Heart left ventricle (tissue), 16 donors: ENCODE measurements around the gene AQP2. TPM values are rescaled to one million over a fixed set of nuclear protein-coding genes. Genes with fewer than 3 reads are reported as not detected.

ENCODE experiments used
- ATAC-seq, 4 donors: fragments of 200-7000 bp; cut with Tn5 transposase; one replicate each; pipeline ENCODE4 v1.9.1; 2020 to 2022; ENCODE audit warnings: moderate library complexity in 4 of 4, mild to moderate bottlenecking in 3 of 4, moderate number of reproducible peaks in 1 of 4
- DNase-seq, 5 donors: peaks; one replicate each; pipeline ENCODE4 v3.0.0-alpha.2; 2020
- H3K27ac ChIP-seq, 12 donors: fragments of 200-600 bp; sonication (generic) in 4 of 12; one replicate each; pipeline versions ENCODE4 v1.5.0 to v1.8.0; 2016 to 2022; ENCODE audit warnings: mild to moderate bottlenecking in 2 of 12
- H3K27me3 ChIP-seq, 9 donors: fragments of 200-600 bp; sonication (generic) in 2 of 9; one replicate each; pipeline versions ENCODE4 v1.5.1 to v1.8.0; 2016 to 2022; ENCODE audit warnings: mild to moderate bottlenecking in 3 of 9
- H3K36me3 ChIP-seq, 9 donors: fragments of 200-600 bp; sonication (generic) in 2 of 9; one replicate each; pipeline versions ENCODE4 v1.5.0 to v1.8.0; 2018 to 2022; ENCODE audit warnings: mild to moderate bottlenecking in 2 of 9
- H3K4me1 ChIP-seq, 12 donors: fragments of 200-600 bp; sonication (generic) in 4 of 12; one replicate each; pipeline versions ENCODE4 v1.5.0 to v1.8.0; 2016 to 2022; ENCODE audit warnings: mild to moderate bottlenecking in 3 of 12
- H3K4me3 ChIP-seq, 12 donors: fragments of 200-600 bp; sonication (generic) in 4 of 12; one replicate each; pipeline versions ENCODE4 v1.5.0 to v1.8.0; 2017 to 2022; ENCODE audit warnings: mild to moderate bottlenecking in 9 of 12, moderate library complexity in 4 of 12
- H3K9me3 ChIP-seq, 12 donors: fragments of 200-600 bp; sonication (generic) in 4 of 12; one replicate each; pipeline versions ENCODE4 v1.5.0 to v1.8.0; 2016 to 2022; ENCODE audit warnings: mild to moderate bottlenecking in 1 of 12
- POLR2A ChIP-seq, 2 donors: fragments of 450-650 bp; IDR thresholded peaks; one replicate each; pipeline ENCODE4 v1.6.1; 2017; ENCODE audit warnings: antibody characterized with exemption in 2 of 2, mild to moderate bottlenecking in 2 of 2, moderate library complexity in 2 of 2
- WGBS, 4 donors: extraction: QIAGEN DNeasy Blood & Tissue Kit in 2 of 4; methylation state at CpG; one replicate each; pipeline versions ENCODE4 v1.1.5 to v1.1.7; 2013 to 2018; 5-methylcytosine and 5-hydroxymethylcytosine counted together
- intact Hi-C, 10 donors: fragments of 100-400 bp; cut with DNase I; formaldehyde crosslinking; loops; one replicate each; pipeline versions ENCODE4 v1.11.1 to v1.14.2; 2022
- polyA plus RNA-seq, 2 donors: library from polyadenylated mRNA; stranded (reverse); fragments of 200-250 nt; gene quantifications; one replicate each; pipeline ENCODE4 v1.2.3, GENCODE V29; 2013
- total RNA-seq, 9 donors: library from RNA; depleted of rRNA in 2 of 9; stranded (reverse); fragments of >200 nt in 2 of 9; fragmentation: NEBNext Ultra II Directional in 3 of 9; extraction: Animal tissue kit (Norgen Biotek cat#: 25700) in 3 of 9; gene quantifications; one replicate each; pipeline versions ENCODE4 v1.1.0 to v1.2.4, GENCODE V29; 2016 to 2023
- TF ChIP-seq, protein P1 (sequence below), 12 donors: fragments of 200-600 bp; sonication (generic) in 4 of 12; IDR thresholded peaks; one replicate each; pipeline versions ENCODE4 v1.5.0 to v1.8.0; 2018 to 2022; ENCODE audit warnings: antibody characterized with exemption in 12 of 12, mild to moderate bottlenecking in 5 of 12
- donor health status: ischemic (EF 13 %, LVEDD 7.1; RV severe dilation, severe dysfunction).
- donor health status: healthy with polysubstance abuse.
- donor health status: DM: no; HTN: yes; CAD: no.
- donor health status: DM: no; HTN: no; CAD: no.
- donor health status: ischemic (EF 25% LVEDD 6.9; RV normal size, moderate dysfunction).
- donor health status: ischemic (EF 25% LVEDD 5.7; RV mildly dilated, moderate dysfunction).
- donor health status: healthy.
- donor health status: DM: yes; HTN: yes; CAD: no.
- donor health status: ischemic (EF 35%, LVEDD 5.7; RV mildly dilated, moderate dysfunction).
- donor health status: nonischemic (EF 11% LVEDD 7.7; RV severe dilation, severe dysfunction).
- donor health status: DM: yes; HTN: yes; CAD: no.
- donor health status: PGD.
- donor health status: ischemic (EF 29% LVEDD 5.4; RV normal size, mild dysfunction).
- donor health status: nonischemic (EF 23%, LVEDD 6.1; RV moderate dilation, normal function).

The AQP2 gene
- total and polyA plus RNA-seq, 11 donors, result not detected

DNA sequence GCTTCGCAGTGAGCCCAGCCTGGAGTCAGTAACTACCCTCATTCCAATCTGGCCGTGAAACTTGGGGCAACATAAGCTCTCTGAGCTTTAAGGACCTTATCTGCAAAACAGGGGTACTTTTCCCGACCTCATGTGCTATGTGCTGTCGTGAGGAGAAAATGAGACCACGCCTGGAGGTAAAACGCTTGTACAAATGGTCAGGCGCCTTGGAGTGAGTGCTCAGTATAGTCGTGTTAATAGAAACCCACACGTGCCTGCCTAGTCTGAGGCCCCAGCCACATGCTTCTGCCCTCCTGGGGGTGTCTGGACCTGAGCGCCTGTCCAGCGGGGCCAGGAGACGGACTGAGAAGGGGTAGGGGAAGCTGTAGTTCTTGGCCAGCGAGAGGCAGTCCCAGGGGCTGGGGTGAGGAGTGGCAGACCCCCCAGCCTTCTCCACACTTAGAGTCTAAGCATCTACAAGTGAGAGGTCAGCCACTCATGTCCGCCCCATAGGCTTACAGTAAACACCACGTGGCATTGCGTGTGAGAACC, 16.0 kb downstream of the AQP2 start:
- TF ChIP-seq, protein P1, sequence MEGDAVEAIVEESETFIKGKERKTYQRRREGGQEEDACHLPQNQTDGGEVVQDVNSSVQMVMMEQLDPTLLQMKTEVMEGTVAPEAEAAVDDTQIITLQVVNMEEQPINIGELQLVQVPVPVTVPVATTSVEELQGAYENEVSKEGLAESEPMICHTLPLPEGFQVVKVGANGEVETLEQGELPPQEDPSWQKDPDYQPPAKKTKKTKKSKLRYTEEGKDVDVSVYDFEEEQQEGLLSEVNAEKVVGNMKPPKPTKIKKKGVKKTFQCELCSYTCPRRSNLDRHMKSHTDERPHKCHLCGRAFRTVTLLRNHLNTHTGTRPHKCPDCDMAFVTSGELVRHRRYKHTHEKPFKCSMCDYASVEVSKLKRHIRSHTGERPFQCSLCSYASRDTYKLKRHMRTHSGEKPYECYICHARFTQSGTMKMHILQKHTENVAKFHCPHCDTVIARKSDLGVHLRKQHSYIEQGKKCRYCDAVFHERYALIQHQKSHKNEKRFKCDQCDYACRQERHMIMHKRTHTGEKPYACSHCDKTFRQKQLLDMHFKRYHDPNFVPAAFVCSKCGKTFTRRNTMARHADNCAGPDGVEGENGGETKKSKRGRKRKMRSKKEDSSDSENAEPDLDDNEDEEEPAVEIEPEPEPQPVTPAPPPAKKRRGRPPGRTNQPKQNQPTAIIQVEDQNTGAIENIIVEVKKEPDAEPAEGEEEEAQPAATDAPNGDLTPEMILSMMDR (IDR thresholded peaks at IDR 0.05), result no peak
- TF ChIP-seq POLR2A (IDR thresholded peaks at IDR 0.05), result no peak
- 36 to 49% (median 43%) methylated on average over 14 to 16 of the region's 16 CpGs for WGBS, 4 donors
- H3K4me3 ChIP-seq, result no peak overlapping the region
- H3K36me3 ChIP-seq, result no peaks in the 10 kb centered on the region
- H3K9me3 ChIP-seq, result no peaks in the 10 kb centered on the region
- no peak overlapping the region for H3K27ac ChIP-seq
- intact Hi-C loops, result loop anchor here (1.0 to 10.0 kb wide), 12 partner anchors 86 to 218 kb away; partner anchors contain the start of gene ASIC1 (in 2 of the 10)
- no peak for DNase-seq
- peaks cover 0 to 48% (median 7%) of the 10 kb centered on the region in 9 donors for H3K27me3 ChIP-seq
- peaks cover 0 to 22% (median 12%) of the 10 kb centered on the region in 12 donors for H3K4me1 ChIP-seq
- no peak for ATAC-seq

DNA sequence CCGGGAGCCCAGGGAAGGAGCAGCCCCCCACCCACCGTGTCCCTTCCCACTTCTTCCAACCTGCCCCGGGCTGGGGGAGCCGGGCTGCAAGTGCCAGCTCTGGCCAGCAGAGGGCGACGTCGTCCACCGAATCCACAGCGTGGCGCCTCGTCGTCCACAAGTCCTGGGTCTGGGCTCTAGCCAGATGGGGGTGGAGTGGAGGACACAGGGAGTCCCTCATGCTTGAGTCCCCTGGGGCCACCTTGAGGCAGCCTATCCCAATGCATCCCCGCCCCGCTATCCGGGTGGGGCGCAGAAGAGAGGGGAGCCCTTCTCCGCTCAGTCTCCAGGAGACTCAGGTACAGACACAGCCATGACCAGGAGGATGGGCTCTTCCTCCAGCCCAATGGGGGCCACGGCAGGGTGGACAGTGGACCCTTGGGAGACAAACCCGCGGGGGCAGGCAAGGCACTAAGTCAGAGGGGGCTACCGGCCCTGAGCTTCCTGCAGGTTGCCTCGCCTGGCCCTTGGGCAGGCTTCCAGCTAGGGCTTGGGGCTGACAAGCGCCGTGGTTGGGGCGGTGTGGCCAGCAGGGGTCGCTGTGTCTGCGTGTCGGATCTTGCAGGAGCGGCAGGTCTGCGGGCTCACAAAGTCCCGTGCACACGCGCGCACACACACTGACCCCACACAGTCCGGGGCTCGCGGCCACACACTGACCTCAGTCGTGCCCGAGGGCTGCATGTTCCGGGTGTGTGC, 16.7 kb downstream of the AQP2 start:
- Histone ChIP-seq H3K27ac (no peak overlapping the region), H3K36me3 (no peaks in the 10 kb centered on the region), H3K27me3 (peaks cover 0 to 44% (median 7%) of the 10 kb centered on the region in 9 donors), H3K4me3 (peak overlapping the region in 11 of 12 donors; percentile 6 to 50 (median 37)), H3K9me3 (no peaks in the 10 kb centered on the region), H3K4me1 (peaks cover 0 to 22% (median 12%) of the 10 kb centered on the region in 12 donors)
- 2 to 4% (median 2%) methylated on average over 13 to 40 of the region's 40 CpGs for WGBS, 4 donors
- intact Hi-C loops, result loop anchor here (1.0 to 10.0 kb wide), 12 partner anchors 85 to 218 kb away; partner anchors contain the start of gene ASIC1 (in 2 of the 10)
- DNase-seq (peak; percentile 86 to 95 (median 90)), ATAC-seq (peak; percentile 61 to 84 (median 78))
- TF ChIP-seq POLR2A (IDR thresholded peaks at IDR 0.05), result no peak
- TF ChIP-seq, protein P1 (IDR thresholded peaks at IDR 0.05), result peak; percentile 63 to 89 (median 76)

DNA sequence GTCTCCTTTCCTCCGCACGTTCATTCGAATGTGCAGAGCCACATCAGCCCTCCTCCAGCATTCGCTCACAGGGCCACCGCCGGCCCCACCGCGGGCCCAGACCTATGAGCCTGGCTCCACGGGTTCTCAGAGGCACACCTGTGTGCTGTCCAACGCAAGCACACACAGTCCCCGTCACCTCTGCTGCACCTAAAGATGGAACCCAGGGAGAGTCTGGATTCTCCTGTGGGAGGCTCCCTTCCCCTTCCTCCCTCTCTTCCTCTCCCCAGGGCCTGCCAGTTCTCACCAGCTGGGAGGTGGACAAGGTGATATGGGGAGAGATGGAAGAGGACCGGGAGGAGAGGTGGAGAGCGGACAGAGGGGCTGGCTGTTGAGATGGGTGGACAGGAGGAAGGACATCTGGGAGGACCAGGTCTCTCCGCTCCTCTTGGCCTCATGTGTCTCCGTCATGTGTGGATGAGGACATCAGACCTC, 17.3 kb downstream of the AQP2 start:
- TF ChIP-seq POLR2A (IDR thresholded peaks at IDR 0.05), result no peak
- TF ChIP-seq, protein P1 (IDR thresholded peaks at IDR 0.05), result no peak
- no peak for DNase-seq
- peak overlapping the region in 9 of 12 donors; percentile 23 to 50 (median 38) for H3K4me3 ChIP-seq

DNA sequence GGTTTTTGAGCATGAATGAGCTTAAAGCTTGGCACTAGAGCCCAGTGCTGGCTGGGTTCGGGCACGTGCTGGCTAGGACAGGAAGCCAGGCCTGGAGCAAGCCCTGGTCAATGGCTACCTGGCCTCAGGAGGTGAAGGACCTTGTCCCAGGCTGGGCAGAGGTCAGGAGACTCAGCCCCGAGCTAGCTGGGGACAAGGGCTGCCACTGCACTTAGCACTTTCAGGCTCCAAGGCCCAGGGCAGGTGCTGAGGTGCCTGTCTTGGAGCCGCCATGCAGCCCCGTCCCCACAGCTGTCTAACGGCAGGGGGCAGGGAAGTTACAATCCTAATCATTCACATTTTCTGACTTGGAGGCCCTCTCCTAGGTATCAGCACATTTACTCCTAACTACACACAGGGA, 17.9 kb downstream of the AQP2 start:
- no peak for DNase-seq

More for the DNA sequence above, 17.3 kb downstream of the AQP2 start:
- no peak overlapping the region for H3K27ac ChIP-seq
- 34 to 46% (median 40%) methylated on average over 10 to 15 of the region's 15 CpGs for WGBS, 4 donors
- intact Hi-C loops, result loop anchor here (1.0 to 10.0 kb wide), 13 partner anchors 84 to 217 kb away; partner anchors contain the start of gene ASIC1 (in 2 of the 10)
- ATAC-seq, result no peak
- no peaks in the 10 kb centered on the region for H3K36me3 ChIP-seq
- peaks cover 0 to 18% (median 9%) of the 10 kb centered on the region in 12 donors for H3K4me1 ChIP-seq
- H3K27me3 ChIP-seq, result peaks cover 0 to 41% (median 7%) of the 10 kb centered on the region in 9 donors
- no peaks in the 10 kb centered on the region for H3K9me3 ChIP-seq

More for the DNA sequence above, 17.9 kb downstream of the AQP2 start:
- ATAC-seq, result no peak
- 84 to 89% (median 88%) methylated on average over 4 to 6 of the region's 6 CpGs for WGBS, 4 donors
- Histone ChIP-seq H3K4me1 (peaks cover 0 to 13% (median 9%) of the 10 kb centered on the region in 12 donors), H3K9me3 (no peaks in the 10 kb centered on the region), H3K27ac (no peak overlapping the region), H3K27me3 (peaks cover 0 to 36% (median 7%) of the 10 kb centered on the region in 9 donors), H3K4me3 (no peak overlapping the region), H3K36me3 (no peaks in the 10 kb centered on the region)
- intact Hi-C loops, result loop anchor here in 9 of 10 donors (1.0 to 10.0 kb wide), 8 partner anchors 84 to 216 kb away; no protein-coding TSS in a partner anchor
- TF ChIP-seq, protein P1 (IDR thresholded peaks at IDR 0.05), result no peak
- TF ChIP-seq POLR2A (IDR thresholded peaks at IDR 0.05), result no peak
